ENCODE measurements around the gene AFAP1.

Gene AFAP1

GRCh38 chr4:7968262-7968896 is 28.7 kb upstream of the AFAP1 start:
- no peak for DNase-seq

DNA sequence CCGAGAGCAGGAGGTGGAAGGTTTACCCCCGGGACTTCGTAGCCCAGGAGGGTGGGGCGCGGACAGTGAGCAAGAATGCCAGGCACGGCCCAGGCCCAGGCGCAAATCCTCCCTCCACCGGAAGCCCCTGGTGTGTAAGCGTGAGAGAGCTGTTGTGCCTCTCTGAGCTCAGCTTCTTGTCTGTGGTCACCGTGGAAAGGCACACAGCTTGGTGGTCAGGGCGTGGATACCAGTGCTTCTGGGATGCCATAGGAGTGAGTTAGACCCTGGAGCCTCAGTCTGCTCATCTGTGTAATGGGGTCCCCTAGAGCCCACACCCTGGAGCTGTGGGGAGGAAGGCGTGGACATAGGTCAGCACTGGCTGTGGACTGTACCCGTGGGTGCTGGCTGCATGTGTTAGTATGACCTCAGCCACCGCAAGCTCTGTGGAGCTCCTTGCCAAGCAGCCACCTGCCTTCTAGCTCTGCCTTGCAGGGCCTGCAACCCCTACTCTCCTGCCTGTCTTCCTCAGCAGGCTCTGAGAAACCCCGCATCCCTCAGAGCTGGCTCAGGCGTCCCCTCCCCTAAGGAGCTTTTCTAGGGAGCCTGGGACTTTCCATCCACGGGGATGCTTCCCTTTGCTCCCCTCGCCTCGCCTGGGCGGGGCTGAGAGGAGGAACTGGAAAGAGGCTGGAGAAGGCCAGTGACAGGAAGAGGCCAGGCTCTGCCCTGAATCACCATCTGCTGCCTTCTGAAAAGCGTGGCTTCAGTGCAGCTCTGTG is 28.0 kb upstream of the AFAP1 start:
- DNase-seq: no peak

GRCh38 chr4:7967063-7967440 is 27.4 kb upstream of the AFAP1 start:
- no peak for DNase-seq

DNA sequence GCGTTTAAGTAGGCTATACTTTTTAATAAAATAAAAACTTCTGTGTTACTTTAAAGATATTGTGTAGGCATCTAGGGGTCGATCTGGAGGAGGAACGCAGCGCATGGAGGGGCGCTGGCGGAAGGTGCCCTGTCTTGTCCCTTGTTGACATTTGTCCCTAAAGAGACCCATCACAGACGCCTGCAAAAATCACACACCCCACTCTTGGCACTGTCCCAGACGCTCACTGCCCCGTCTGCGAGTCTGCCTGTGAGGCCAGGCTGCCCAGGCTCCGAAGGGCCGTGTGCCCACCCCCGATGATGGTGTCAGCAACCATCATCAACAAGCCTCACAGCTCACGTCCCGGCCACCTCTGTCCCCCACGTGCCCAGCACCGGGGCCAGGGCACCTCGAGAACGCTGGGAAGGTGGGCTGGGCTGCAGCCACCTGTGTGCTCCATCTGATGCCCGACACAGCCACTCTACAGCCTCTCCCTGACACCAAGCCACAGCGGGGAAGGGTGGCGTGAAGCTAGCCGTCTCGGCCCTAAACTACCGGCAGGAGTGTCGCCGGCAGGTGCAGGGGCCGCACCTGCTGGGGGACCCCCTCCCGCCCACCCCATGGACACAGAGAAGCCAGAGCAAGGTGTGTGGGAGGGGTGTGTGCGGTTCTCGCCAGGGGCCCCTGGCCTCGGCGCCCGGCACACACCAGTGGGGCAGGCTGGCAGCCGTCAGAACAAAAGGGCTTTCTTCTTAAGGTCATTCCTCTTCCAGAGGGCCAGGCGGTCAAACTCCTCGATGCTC is 26.8 kb upstream of the AFAP1 start:
- no peak for DNase-seq

DNA sequence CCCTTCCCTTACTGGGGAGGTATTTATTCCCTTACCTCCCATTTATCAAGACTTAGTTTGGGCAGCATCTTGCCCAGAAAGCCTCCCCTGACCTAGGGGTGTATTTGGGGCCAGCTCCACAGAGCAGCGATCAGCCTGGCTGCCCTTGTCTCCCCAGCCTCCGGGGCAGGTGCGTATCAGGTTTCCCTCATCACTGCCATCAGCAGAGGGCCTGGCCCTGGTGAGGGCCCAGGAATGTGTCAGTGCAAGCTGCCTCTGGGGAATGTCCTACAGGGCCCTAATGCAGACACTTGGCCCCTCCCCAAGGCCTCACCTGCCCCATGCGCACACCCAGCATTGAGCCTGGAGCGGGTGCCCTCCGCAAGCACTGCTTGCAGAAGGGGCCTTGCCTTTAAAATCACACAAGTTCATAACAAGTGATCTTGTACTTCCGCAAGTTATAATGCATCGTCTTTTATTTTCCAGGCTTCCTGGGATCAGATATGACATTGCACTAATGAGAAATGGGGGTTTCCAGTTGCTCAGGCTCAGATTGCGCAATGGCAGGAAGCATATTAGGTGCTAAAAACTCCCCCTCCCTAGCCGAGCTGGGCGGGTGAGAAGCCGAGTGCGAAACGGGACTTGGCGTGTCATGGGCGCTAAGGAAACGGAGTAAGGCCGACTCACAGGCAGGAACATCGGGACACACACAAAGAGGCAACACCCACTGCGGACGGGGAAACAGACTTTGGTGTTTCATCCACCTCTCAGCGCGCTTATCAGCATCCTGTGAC is 25.4 kb upstream of the AFAP1 start:
- no peak for DNase-seq

DNA sequence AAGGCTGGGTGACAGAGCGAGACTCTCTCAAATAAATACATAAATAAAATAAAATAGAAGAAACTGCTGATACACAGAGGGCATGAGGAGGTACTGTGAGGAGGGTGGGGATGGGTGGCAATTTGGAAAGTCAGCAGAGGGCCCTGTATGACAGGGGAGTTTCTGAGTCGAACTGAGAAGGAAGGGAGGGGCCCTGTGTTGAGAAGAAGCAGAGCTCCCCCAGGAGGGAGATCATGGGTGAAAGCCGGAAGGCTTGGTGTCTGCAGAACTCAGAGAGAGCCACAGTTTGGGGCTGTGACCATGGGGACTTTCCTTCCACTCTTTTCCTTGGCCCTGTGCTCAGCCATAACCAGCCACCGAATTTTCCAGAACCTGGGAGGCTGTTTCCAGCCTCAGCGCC is 24.8 kb upstream of the AFAP1 start:
- no peak for DNase-seq

- DNase-seq: no peak
These were observed 24.0 kb upstream of the AFAP1 start for GRCh38 chr4:7963691-7964090.

- no peak for DNase-seq
These were observed 23.2 kb upstream of the AFAP1 start for GRCh38 chr4:7962609-7963508.

DNA sequence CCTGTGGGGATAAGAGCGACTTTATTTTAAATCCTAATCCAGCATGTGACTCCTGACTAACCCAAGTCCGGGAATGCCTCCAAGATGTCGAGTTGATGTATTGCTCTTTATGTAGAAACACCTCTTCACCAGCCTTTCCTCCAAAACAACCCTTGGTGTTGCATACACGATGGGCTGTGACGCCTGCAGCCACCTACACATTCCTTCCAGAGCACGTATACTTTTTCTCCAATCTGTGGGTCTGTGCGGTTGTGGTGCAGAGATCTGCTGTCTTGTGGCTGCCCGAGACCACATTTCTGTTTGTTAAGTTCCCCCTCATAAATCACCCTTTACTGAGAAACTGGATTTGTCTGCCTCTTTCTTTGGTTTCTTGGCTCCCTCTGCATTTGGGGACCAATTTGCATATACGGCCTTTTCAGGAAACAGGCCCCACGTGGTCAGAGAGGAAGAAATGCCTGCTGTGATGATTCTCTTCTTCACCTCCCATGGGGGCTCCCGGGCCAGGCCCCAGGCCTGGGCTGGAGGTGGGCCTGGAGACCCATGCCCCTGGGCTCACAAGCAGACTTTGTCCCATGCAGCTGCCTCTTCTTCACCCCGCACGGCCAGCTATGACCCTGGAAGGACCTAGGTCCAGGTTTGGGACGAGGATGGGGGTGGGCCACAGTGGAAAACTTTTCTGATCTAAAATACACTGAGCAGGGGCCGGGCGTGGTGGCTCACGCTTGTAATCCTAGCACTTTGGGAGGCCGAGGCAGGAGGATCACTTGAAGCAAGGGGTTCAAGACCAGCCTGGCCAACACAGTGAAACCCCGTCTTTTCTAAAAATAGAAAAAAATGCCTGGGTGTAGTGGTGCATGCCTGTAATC is 21.4 kb upstream of the AFAP1 start:
- no peak for DNase-seq

GRCh38 chr4:7960017-7960789 is 20.5 kb upstream of the AFAP1 start:
- DNase-seq: no peak

- DNase-seq: no peak
These were observed 19.4 kb upstream of the AFAP1 start for GRCh38 chr4:7959078-7959477.

DNA sequence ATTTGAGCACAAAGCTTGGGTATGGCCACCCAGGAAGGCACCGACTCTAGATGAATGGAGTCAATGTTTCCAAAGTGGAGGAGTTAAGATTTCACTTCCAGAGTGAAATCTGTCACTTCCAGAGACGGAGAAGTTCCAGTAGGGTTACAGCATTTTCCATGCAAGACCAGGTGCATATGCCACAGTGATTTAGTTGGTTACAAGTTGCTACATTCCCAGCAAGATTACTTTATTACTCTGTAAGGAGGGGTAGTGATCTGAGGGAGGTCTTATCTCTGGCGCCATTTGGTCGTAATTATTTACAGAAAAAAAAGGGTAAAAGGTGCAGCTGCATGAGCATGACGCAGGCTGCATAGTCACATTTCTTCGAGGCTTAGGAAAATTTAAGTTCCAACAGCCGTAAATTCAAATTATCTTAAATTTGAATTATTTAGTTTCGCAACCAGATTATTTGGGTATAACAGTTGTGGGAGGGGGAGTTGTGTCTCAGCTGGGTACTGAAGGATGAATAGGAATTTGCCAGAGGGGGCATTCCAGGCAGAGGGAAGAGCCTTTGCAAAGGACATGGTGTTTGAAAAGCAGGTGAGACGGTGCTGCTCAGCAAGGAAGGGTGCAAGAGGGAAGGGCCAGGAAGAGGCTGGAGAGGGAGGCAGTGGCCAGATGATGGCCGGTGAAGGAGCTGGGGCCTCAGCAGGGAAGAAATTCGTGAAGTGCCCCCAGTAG is 17.4 kb upstream of the AFAP1 start:
- no peak for DNase-seq

DNA sequence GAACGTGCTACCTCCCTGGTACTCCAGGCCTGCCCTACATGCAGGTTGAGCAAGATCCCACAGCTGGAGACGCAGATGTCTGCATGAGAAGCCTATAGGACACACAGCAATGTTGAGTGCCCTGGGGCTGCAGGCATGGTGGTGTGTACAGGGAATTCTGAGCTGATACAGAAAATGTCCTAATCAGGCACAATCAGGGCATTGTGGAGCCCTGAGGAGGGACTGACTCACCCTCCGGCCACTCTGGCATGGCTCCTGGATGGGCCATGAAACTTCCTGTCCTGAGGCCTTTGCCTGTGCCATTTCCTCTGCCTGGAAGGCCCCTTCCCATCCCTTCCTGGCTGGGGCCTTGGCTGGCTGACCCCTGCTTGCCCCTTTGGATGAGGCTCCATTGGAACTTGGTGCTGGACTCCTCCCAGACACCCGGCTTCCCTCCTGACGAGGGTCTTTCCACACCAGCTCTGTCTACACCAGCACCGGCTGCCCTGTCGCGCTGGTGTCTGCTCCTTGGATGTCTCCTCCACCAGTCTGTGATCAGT is 16.7 kb upstream of the AFAP1 start:
- DNase-seq: no peak

GRCh38 chr4:7955393-7955792 is 15.7 kb upstream of the AFAP1 start:
- no peak for DNase-seq

GRCh38 chr4:7952615-7953014 is 13.0 kb upstream of the AFAP1 start:
- DNase-seq: no peak

DNA sequence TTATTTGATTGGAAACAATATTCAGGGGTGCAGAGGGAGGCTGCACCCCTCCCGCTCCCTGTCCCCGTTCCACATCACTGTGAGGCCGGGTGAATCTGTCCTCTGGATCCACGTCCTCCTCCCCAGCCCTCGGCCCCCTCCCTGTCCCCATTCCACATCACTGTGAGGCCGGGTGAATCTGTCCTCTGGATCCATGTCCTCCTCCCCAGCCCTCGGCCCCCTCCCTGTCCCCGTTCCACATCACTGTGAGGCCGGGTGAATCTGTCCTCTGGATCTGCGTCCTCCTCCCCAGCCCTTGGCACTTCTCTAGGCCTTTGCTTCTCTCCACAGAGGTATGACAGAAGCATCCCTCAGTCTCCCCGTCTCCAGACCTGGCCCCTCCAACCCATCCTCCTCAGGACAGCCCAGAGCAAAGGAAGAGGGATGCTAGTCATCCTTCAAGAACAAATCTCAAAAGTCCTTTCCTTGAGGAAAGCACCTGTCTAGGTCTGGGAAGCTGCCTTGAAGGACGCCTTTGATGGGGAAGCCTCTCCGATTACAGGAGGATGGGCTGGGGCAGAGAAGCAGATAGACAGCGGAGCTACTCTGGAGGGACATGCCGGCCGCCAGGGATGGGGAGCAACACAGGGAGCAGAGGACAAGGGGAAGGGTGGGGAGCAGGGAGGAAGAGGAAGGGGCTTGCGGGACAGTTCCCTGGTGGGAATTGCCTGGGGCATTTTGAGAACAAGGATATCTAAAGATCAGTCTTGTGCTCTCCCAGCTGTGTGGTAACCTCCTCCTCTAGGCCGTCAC is 10.8 kb upstream of the AFAP1 start:
- DNase-seq: no peak

- DNase-seq: no peak
These were observed 10.1 kb upstream of the AFAP1 start for GRCh38 chr4:7949759-7950158.

DNA sequence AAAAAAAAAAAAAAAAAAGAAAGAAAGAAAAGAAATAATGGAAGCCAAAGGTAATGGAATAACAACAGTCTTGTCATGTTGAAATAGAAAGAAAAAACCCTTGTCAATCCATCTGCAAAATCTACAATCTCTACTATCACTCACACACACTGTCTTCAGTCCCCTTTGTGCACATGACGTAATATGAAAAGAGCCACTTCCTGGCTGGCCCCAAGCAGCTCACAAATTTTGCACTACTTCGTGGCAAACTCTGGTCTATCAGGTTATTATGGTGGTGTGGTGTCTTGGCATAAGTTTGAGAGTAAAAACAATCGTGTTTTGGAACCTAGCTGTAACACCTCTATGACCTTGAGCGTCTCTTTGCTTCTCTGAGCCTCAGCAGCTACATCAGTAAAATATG is 8.3 kb upstream of the AFAP1 start:
- no peak for DNase-seq

All from activated naive CD4-positive, alpha-beta T cell (primary cell).